ENCODE results near the gene CCDC180. TPM values are rescaled to one million over a fixed set of nuclear protein-coding genes. Genes with fewer than 3 reads are reported as not detected.
"Not testable (repeated sequence)": the region's sequence is repeated elsewhere in the genome, so short reads cannot be mapped to it uniquely, and the experiment has no call there.

Gene CCDC180
- total RNA-seq, 8 experiments from 2014 or later, result 2.0 to 14.8 (median 5.2) TPM

GRCh38 chr9:97314503-97314902, 7.0 kb downstream of the CCDC180 start:
- H3K27ac ChIP-seq, result no peak overlapping the region
- peaks cover 0 to 3% of the 10 kb centered on the region in 2 donors for H3K4me1 ChIP-seq (replicated peaks in 1 of 2)
- WGBS, 10 experiments, result 58 to 100% (median 98%) methylated on average over 1 to 7 of the region's 12 CpGs; no CpG with 5 or more reads in 2 of the 10 experiments
- no peak for ATAC-seq (replicated peaks in 6 of 8)
- H3K4me3 ChIP-seq, result no peak overlapping the region
- in situ Hi-C loops (cut with MboI; ENCODE audit: low pct_unique_long_range_greater_than_20kb in 2 of 9, low sequenced_read_pairs in 9 of 9, unreplicated experiment in 9 of 9), result no loop called here

- Histone ChIP-seq H3K27ac (no peak overlapping the region), H3K4me1 (replicated peaks in 1 of 2) (peaks cover 0 to 3% of the 10 kb centered on the region in 2 donors), H3K4me3 (no peak overlapping the region)
- in situ Hi-C loops (cut with MboI; ENCODE audit: low pct_unique_long_range_greater_than_20kb in 2 of 9, low sequenced_read_pairs in 9 of 9, unreplicated experiment in 9 of 9), result no loop called here
- 50 to 100% (median 65%) methylated on average over 1 to 4 of the region's 4 CpGs; no CpG with 5 or more reads in 6 of the 10 experiments for WGBS, 10 experiments
- peak in 7 of 8 experiments; percentile 57 to 99 (median 79) for ATAC-seq (replicated peaks in 6 of 8)
Observed at GRCh38 chr9:97315550-97315949, 8.1 kb downstream of the CCDC180 start.

- no peak overlapping the region for H3K27ac ChIP-seq
- H3K4me1 ChIP-seq (replicated peaks in 1 of 2), result peaks cover 0 to 3% of the 10 kb centered on the region in 2 donors
- in situ Hi-C loops (cut with MboI; ENCODE audit: low pct_unique_long_range_greater_than_20kb in 2 of 9, low sequenced_read_pairs in 9 of 9, unreplicated experiment in 9 of 9), result no loop called here
- WGBS, 10 experiments, result 80 to 100% (median 95%) methylated on average over 2 to 6 of the region's 7 CpGs; no CpG with 5 or more reads in 4 of the 10 experiments
- no peak for ATAC-seq (replicated peaks in 6 of 8)
- no peak overlapping the region for H3K4me3 ChIP-seq
Observed at GRCh38 chr9:97316904-97317303, 9.4 kb downstream of the CCDC180 start.

GRCh38 chr9:97318433-97318832, 11.0 kb downstream of the CCDC180 start:
- in situ Hi-C loops (cut with MboI; ENCODE audit: low pct_unique_long_range_greater_than_20kb in 2 of 9, low sequenced_read_pairs in 9 of 9, unreplicated experiment in 9 of 9), result no loop called here
- peaks cover 0 to 3% of the 10 kb centered on the region in 2 donors for H3K4me1 ChIP-seq (replicated peaks in 1 of 2)
- no peak overlapping the region for H3K4me3 ChIP-seq
- H3K27ac ChIP-seq, result no peak overlapping the region
- no peak for ATAC-seq (replicated peaks in 6 of 8)
- WGBS, 10 experiments, result 92 to 100% (median 94%) methylated on average over 1 to 3 of the region's 6 CpGs; no CpG with 5 or more reads in 6 of the 10 experiments

- peaks cover 0 to 3% of the 10 kb centered on the region in 2 donors for H3K4me1 ChIP-seq (replicated peaks in 1 of 2)
- in situ Hi-C loops (cut with MboI; ENCODE audit: low pct_unique_long_range_greater_than_20kb in 2 of 9, low sequenced_read_pairs in 9 of 9, unreplicated experiment in 9 of 9), result no loop called here
- whole genome bisulfite sequencing, 10 experiments, result 20 to 100% (median 67%) methylated on average over 1 to 2 of the region's 2 CpGs; no CpG with 5 or more reads in 3 of the 10 experiments
- no peak overlapping the region for H3K27ac ChIP-seq
- no peak overlapping the region for H3K4me3 ChIP-seq
- no peak for ATAC-seq (replicated peaks in 6 of 8)
Observed at GRCh38 chr9:97319395-97319794, 11.9 kb downstream of the CCDC180 start.

- WGBS, 10 experiments, result 50 to 90% (median 73%) methylated on average over 1 to 4 of the region's 5 CpGs; no CpG with 5 or more reads in 2 of the 10 experiments
- in situ Hi-C loops (cut with MboI; ENCODE audit: low pct_unique_long_range_greater_than_20kb in 2 of 9, low sequenced_read_pairs in 9 of 9, unreplicated experiment in 9 of 9), result no loop called here
- H3K4me3 ChIP-seq, result no peak overlapping the region
- peaks cover 0 to 3% of the 10 kb centered on the region in 2 donors for H3K4me1 ChIP-seq (replicated peaks in 1 of 2)
- no peak overlapping the region for H3K27ac ChIP-seq
- ATAC-seq (replicated peaks in 6 of 8), result no peak
Observed at GRCh38 chr9:97320080-97320642, 12.7 kb downstream of the CCDC180 start.

- Histone ChIP-seq H3K27ac (no peak overlapping the region), H3K4me1 (replicated peaks in 1 of 2) (no peaks in the 10 kb centered on the region), H3K4me3 (no peak overlapping the region)
- no peak for ATAC-seq (replicated peaks in 6 of 8)
- WGBS, 10 experiments, result 14 to 100% (median 75%) methylated on average over 1 of the region's 1 CpG; no CpG with 5 or more reads in 5 of the 10 experiments
- in situ Hi-C loops (cut with MboI; ENCODE audit: low pct_unique_long_range_greater_than_20kb in 2 of 9, low sequenced_read_pairs in 9 of 9, unreplicated experiment in 9 of 9), result no loop called here
Observed at GRCh38 chr9:97321251-97321650, 13.8 kb downstream of the CCDC180 start.

GRCh38 chr9:97321691-97322090, 14.2 kb downstream of the CCDC180 start:
- peak in 4 of 8 experiments; percentile 21 to 100 (median 98) for ATAC-seq (replicated peaks in 6 of 8)
- Histone ChIP-seq H3K27ac (no peak overlapping the region), H3K4me1 (replicated peaks in 1 of 2) (no peaks in the 10 kb centered on the region), H3K4me3 (no peak overlapping the region)
- WGBS, 10 experiments, result 0 to 100% (median 65%) methylated on average over 1 to 3 of the region's 4 CpGs; no CpG with 5 or more reads in 4 of the 10 experiments
- in situ Hi-C loops (cut with MboI; ENCODE audit: low pct_unique_long_range_greater_than_20kb in 2 of 9, low sequenced_read_pairs in 9 of 9, unreplicated experiment in 9 of 9), result no loop called here

GRCh38 chr9:97322105-97322504, 14.6 kb downstream of the CCDC180 start:
- H3K4me3 ChIP-seq, result no peak overlapping the region
- in situ Hi-C loops (cut with MboI; ENCODE audit: low pct_unique_long_range_greater_than_20kb in 2 of 9, low sequenced_read_pairs in 9 of 9, unreplicated experiment in 9 of 9), result no loop called here
- H3K27ac ChIP-seq, result no peak overlapping the region
- no peak for ATAC-seq (replicated peaks in 6 of 8)
- H3K4me1 ChIP-seq (replicated peaks in 1 of 2), result no peaks in the 10 kb centered on the region
- 50 to 86% (median 75%) methylated on average over 1 of the region's 1 CpG; no CpG with 5 or more reads in 3 of the 10 experiments for WGBS, 10 experiments

- Histone ChIP-seq H3K4me1 (replicated peaks in 1 of 2) (no peaks in the 10 kb centered on the region), H3K27ac (no peak overlapping the region), H3K4me3 (no peak overlapping the region)
- ATAC-seq (replicated peaks in 6 of 8), result no peak
- 44 to 100% (median 82%) methylated on average over 1 to 4 of the region's 5 CpGs; no CpG with 5 or more reads in 2 of the 10 experiments for WGBS, 10 experiments
- in situ Hi-C loops (cut with MboI; ENCODE audit: low pct_unique_long_range_greater_than_20kb in 2 of 9, low sequenced_read_pairs in 9 of 9, unreplicated experiment in 9 of 9), result no loop called here
Observed at GRCh38 chr9:97324954-97325353, 17.5 kb downstream of the CCDC180 start.

- no peak for ATAC-seq (replicated peaks in 6 of 8)
- in situ Hi-C loops (cut with MboI; ENCODE audit: low pct_unique_long_range_greater_than_20kb in 2 of 9, low sequenced_read_pairs in 9 of 9, unreplicated experiment in 9 of 9), result no loop called here
- Histone ChIP-seq H3K4me1 (replicated peaks in 1 of 2) (no peaks in the 10 kb centered on the region), H3K4me3 (no peak overlapping the region), H3K27ac (no peak overlapping the region)
- 17 to 100% (median 84%) methylated on average over 1 to 6 of the region's 6 CpGs; no CpG with 5 or more reads in 1 of the 10 experiments for WGBS, 10 experiments
Observed at GRCh38 chr9:97327562-97327961, 20.1 kb downstream of the CCDC180 start.

GRCh38 chr9:97332993-97333392, 25.5 kb downstream of the CCDC180 start:
- no peak for ATAC-seq (replicated peaks in 6 of 8)
- Histone ChIP-seq H3K4me3 (no peak overlapping the region), H3K4me1 (replicated peaks in 1 of 2) (no peaks in the 10 kb centered on the region), H3K27ac (no peak overlapping the region)
- in situ Hi-C loops (cut with MboI; ENCODE audit: low pct_unique_long_range_greater_than_20kb in 2 of 9, low sequenced_read_pairs in 9 of 9, unreplicated experiment in 9 of 9), result no loop called here
- 44 to 100% (median 91%) methylated on average over 1 to 3 of the region's 3 CpGs for WGBS, 10 experiments

GRCh38 chr9:97335622-97336021, 28.2 kb downstream of the CCDC180 start:
- WGBS, 10 experiments, result 83 to 100% methylated on average over 1 to 4 of the region's 7 CpGs; no CpG with 5 or more reads in 8 of the 10 experiments
- H3K27ac ChIP-seq; H3K4me1 ChIP-seq (replicated peaks in 1 of 2); H3K4me3 ChIP-seq; ATAC-seq (replicated peaks in 6 of 8); in situ Hi-C loops (cut with MboI; ENCODE audit: low pct_unique_long_range_greater_than_20kb in 2 of 9, low sequenced_read_pairs in 9 of 9, unreplicated experiment in 9 of 9): not testable (repeated sequence)

- Histone ChIP-seq H3K27ac (no peak overlapping the region), H3K4me3 (no peak overlapping the region), H3K4me1 (replicated peaks in 1 of 2) (no peaks in the 10 kb centered on the region)
- WGBS, 10 experiments, result 20 to 100% (median 95%) methylated on average over 1 to 8 of the region's 10 CpGs; no CpG with 5 or more reads in 4 of the 10 experiments
- in situ Hi-C loops (cut with MboI; ENCODE audit: low pct_unique_long_range_greater_than_20kb in 2 of 9, low sequenced_read_pairs in 9 of 9, unreplicated experiment in 9 of 9), result no loop called here
- ATAC-seq (replicated peaks in 6 of 8), result no peak
Observed at GRCh38 chr9:97348871-97349270, 41.4 kb downstream of the CCDC180 start.
